ENCODE results near the gene KMT2D.

Gene KMT2D

GRCh38 chr12:49052451-49053208 is 8.0 kb downstream of the KMT2D start:
- DNase-seq, result no peak

GRCh38 chr12:49051777-49052438 is 8.7 kb downstream of the KMT2D start:
- no peak for DNase-seq

GRCh38 chr12:49051373-49051764 is 9.2 kb downstream of the KMT2D start:
- DNase-seq, result no peak

GRCh38 chr12:49050507-49051372 is 9.9 kb downstream of the KMT2D start:
- DNase-seq, result no peak

GRCh38 chr12:49049566-49050224 is 10.9 kb downstream of the KMT2D start:
- no peak for DNase-seq

- no peak for DNase-seq
Measured at GRCh38 chr12:49048953-49049352, 11.6 kb downstream of the KMT2D start.

GRCh38 chr12:49046129-49046895 is 14.3 kb downstream of the KMT2D start:
- no peak for DNase-seq

- no peak for DNase-seq
Measured at GRCh38 chr12:49044660-49045059, 15.9 kb downstream of the KMT2D start.

- DNase-seq, result peak in 3 of 14 donors; percentile 19 to 38 (median 36)
Measured at GRCh38 chr12:49043856-49044258, 16.7 kb downstream of the KMT2D start.

GRCh38 chr12:49043241-49043640 is 17.4 kb downstream of the KMT2D start:
- DNase-seq, result no peak

- DNase-seq, result no peak
Measured at GRCh38 chr12:49041881-49042484, 18.6 kb downstream of the KMT2D start.

GRCh38 chr12:49041036-49041880 is 19.3 kb downstream of the KMT2D start:
- no peak for DNase-seq

- no peak for DNase-seq
Measured at GRCh38 chr12:49040364-49040855, 20.2 kb downstream of the KMT2D start.

- no peak for DNase-seq
Measured at GRCh38 chr12:49039421-49040363, 20.9 kb downstream of the KMT2D start.

GRCh38 chr12:49038291-49038955 is 22.2 kb downstream of the KMT2D start:
- DNase-seq, result peak in 1 of 14 donors; percentile 18

GRCh38 chr12:49037947-49038237 is 22.7 kb downstream of the KMT2D start:
- DNase-seq, result no peak

- no peak for DNase-seq
Measured at GRCh38 chr12:49037111-49037946, 23.3 kb downstream of the KMT2D start.

GRCh38 chr12:49036029-49036428 is 24.6 kb downstream of the KMT2D start:
- no peak for DNase-seq

All from C1 segment of cervical spinal cord (tissue), 14 donors.